ENCODE measurements around the gene POLD4. TPM values are rescaled to one million over a fixed set of nuclear protein-coding genes. Genes with fewer than 3 reads are reported as not detected.

POLD4 gene
- total and polyA plus RNA-seq, 2 of the 13 experiments (the other 11 are each of a cell fraction or from before 2014, with no cell fraction given) = 10.5 to 27.4 TPM

GRCh38 chr11:67353317-67354074 is at the start of gene POLD4 (continued):
- TF ChIP-seq LCORL (IDR thresholded peaks at IDR 0.05) = 0 out of 2 replicates have a peak, but pooled peaks have one; percentile 11
- peak; percentile 65; the same call in 1 of the 2 replicates for TF ChIP-seq LCORL (CRISPR knock-in tag; IDR thresholded peaks at IDR 0.05)
- TF ChIP-seq ZFAT (CRISPR knock-in tag; conservative IDR thresholded peaks at IDR 0.05) = no peak
- TF ChIP-seq ZNF589 (CRISPR knock-in tag; conservative IDR thresholded peaks at IDR 0.05) = no peak
- TF ChIP-seq SMYD3 (CRISPR knock-in tag; IDR thresholded peaks at IDR 0.05) = no peak
- no peak for TF ChIP-seq TBP (CRISPR knock-in tag; IDR thresholded peaks at IDR 0.05)
- TF ChIP-seq TCF7 (IDR thresholded peaks at IDR 0.05; ENCODE audit: low read depth) = no peak
- no peak for TF ChIP-seq ATF6 (CRISPR knock-in tag; conservative IDR thresholded peaks at IDR 0.05)
- no peak for TF ChIP-seq ZNF557 (CRISPR knock-in tag; IDR thresholded peaks at IDR 0.05)
- peak; percentile 22; the same call in 1 of the 2 replicates for TF ChIP-seq ZGPAT (CRISPR knock-in tag; IDR thresholded peaks at IDR 0.05)
- TF ChIP-seq ZNF274 (CRISPR knock-in tag; IDR thresholded peaks at IDR 0.05) = no peak
- TF ChIP-seq ZNF441 (CRISPR knock-in tag; IDR thresholded peaks at IDR 0.05; ENCODE audit: borderline replicate concordance) = peak; percentile 29; the same call in 1 of the 2 replicates
- TF ChIP-seq CCDC6 (CRISPR knock-in tag; IDR thresholded peaks at IDR 0.05) = no peak
- TF ChIP-seq, protein P1, sequence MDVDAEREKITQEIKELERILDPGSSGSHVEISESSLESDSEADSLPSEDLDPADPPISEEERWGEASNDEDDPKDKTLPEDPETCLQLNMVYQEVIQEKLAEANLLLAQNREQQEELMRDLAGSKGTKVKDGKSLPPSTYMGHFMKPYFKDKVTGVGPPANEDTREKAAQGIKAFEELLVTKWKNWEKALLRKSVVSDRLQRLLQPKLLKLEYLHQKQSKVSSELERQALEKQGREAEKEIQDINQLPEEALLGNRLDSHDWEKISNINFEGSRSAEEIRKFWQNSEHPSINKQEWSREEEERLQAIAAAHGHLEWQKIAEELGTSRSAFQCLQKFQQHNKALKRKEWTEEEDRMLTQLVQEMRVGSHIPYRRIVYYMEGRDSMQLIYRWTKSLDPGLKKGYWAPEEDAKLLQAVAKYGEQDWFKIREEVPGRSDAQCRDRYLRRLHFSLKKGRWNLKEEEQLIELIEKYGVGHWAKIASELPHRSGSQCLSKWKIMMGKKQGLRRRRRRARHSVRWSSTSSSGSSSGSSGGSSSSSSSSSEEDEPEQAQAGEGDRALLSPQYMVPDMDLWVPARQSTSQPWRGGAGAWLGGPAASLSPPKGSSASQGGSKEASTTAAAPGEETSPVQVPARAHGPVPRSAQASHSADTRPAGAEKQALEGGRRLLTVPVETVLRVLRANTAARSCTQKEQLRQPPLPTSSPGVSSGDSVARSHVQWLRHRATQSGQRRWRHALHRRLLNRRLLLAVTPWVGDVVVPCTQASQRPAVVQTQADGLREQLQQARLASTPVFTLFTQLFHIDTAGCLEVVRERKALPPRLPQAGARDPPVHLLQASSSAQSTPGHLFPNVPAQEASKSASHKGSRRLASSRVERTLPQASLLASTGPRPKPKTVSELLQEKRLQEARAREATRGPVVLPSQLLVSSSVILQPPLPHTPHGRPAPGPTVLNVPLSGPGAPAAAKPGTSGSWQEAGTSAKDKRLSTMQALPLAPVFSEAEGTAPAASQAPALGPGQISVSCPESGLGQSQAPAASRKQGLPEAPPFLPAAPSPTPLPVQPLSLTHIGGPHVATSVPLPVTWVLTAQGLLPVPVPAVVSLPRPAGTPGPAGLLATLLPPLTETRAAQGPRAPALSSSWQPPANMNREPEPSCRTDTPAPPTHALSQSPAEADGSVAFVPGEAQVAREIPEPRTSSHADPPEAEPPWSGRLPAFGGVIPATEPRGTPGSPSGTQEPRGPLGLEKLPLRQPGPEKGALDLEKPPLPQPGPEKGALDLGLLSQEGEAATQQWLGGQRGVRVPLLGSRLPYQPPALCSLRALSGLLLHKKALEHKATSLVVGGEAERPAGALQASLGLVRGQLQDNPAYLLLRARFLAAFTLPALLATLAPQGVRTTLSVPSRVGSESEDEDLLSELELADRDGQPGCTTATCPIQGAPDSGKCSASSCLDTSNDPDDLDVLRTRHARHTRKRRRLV (CRISPR knock-in tag; IDR thresholded peaks at IDR 0.05) = no peak; the same call in 1 of the 2 replicates
- no peak for TF ChIP-seq HMG20A (CRISPR knock-in tag; IDR thresholded peaks at IDR 0.05; ENCODE audit: borderline replicate concordance)
- TF ChIP-seq ZMYM2 (CRISPR knock-in tag; IDR thresholded peaks at IDR 0.05) = no peak
- TF ChIP-seq NPAS2 (CRISPR knock-in tag; IDR thresholded peaks at IDR 0.05; ENCODE audit: borderline replicate concordance) = no peak
- TF ChIP-seq ZNF235 (CRISPR knock-in tag; IDR thresholded peaks at IDR 0.05; ENCODE audit: borderline replicate concordance) = no peak
- no peak for TF ChIP-seq ZNF790 (CRISPR knock-in tag; IDR thresholded peaks at IDR 0.05; ENCODE audit: borderline replicate concordance)
- TF ChIP-seq RXRB (CRISPR knock-in tag; IDR thresholded peaks at IDR 0.05; ENCODE audit: borderline replicate concordance) = peak; percentile 67
